HG02798 (cell line): ENCODE results near the gene NSMCE1.
A peak's percentile ranks its signal among the peaks of the same experiment; 100 is the strongest.
"Not testable (repeated sequence)": the region's sequence is repeated elsewhere in the genome, so short reads cannot be mapped to it uniquely, and the experiment has no call there.

ENCODE experiments used
- ATAC-seq: cut with Tn5 transposase; IDR thresholded peaks from one replicate; pipeline ENCODE4 v1.9.1; 2021; ENCODE audit warnings: mild to moderate bottlenecking; ENCODE audit not compliant: unreplicated experiment, poor library complexity

NSMCE1 gene

GRCh38 chr16:27220527-27220926 lies 48.0 kb downstream of the NSMCE1 start:
- ATAC-seq, result no peak

- no peak for ATAC-seq
Observed at GRCh38 chr16:27220120-27220519, 48.5 kb downstream of the NSMCE1 start.

DNA sequence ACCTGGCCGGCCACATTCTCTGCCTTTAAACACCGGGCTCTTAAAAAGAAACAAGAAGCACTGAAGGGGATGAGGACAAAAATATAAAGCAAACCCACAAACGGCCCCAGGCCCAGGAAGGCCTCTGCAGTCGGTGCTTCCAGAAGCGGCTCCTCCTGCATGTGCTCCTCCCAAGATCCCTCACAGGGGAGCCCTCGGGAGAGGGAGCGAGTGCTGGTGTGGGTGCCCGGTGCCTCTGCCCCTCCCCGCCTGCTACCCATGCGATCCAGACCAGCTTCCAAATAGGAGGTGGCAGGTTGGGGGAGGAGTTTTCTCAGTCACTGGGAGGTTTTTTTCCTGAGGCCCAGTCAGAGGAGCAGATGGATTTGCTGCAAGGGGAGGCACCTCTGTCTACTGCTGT lies 49.4 kb downstream of the NSMCE1 start:
- ATAC-seq, result no peak

DNA sequence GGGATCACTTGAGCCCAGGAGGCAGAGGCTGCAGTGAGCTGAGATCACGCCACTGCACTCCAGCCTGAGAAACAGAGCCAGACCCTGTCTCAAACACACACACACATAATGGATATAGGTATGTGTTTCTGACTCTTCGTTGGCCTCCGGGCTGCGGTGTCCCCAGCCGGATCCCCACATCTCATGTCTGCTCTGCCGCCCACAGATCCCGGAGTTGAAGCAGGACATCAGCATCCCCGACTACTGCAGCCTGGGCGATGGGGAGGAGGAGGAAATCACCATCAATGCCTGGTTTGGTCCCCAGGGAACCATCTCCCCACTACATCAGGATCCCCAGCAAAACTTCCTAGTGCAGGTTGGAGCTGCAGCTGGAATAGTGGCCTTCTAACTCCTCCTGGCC lies 49.8 kb downstream of the NSMCE1 start:
- ATAC-seq, result no peak

DNA sequence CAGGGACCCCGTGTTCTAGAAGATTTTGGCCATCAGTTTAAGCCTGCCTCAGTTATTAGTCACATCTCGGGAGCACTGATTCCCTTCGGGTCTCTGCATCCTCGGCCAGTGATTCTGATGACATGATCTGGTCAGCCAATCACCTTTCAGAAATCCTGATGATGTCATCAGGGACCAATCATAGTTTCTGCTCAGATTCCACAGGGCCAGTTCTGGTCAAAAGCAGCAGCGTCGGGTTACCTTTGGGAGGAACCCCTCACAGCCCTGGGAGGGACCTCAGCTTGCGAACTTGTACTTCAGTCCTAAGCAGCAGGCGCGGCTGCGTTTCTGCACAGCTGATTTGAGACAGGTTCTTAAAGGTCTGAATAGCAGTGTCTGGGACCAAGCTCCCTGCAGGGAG lies 51.3 kb downstream of the NSMCE1 start:
- no peak for ATAC-seq

DNA sequence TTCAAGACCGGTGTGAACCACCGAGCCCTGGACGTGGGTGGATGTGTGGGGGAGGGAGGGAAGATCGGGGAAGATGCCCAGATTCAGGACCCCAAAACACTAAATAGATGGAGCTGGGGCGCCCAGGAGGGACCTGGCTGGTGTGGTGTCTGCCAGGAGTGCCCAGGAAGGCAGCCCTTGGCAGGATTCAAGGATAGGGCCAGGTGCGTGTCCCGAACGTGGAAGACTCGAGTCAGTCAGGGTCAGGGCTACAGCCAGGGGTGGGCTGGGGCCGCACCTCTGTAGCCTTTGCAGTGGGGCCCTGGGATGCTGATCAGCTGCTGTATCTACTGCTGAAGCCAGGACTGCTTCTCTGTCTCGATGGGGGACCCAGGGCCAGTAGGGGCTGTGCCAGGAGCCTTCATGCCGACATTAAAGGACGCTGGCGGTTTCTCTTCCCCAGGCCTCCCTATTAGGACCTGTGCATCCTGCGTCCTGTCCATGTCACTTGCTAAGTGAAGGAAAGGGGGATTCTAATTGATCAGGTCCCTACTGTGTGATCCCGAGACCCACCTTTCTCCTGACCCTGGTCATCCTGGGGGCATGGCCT lies 52.2 kb downstream of the NSMCE1 start:
- ATAC-seq, result no peak

GRCh38 chr16:27215660-27216059 lies 52.9 kb downstream of the NSMCE1 start:
- no peak for ATAC-seq

GRCh38 chr16:27214084-27214961 lies 54.2 kb downstream of the NSMCE1 start:
- ATAC-seq, result no peak

DNA sequence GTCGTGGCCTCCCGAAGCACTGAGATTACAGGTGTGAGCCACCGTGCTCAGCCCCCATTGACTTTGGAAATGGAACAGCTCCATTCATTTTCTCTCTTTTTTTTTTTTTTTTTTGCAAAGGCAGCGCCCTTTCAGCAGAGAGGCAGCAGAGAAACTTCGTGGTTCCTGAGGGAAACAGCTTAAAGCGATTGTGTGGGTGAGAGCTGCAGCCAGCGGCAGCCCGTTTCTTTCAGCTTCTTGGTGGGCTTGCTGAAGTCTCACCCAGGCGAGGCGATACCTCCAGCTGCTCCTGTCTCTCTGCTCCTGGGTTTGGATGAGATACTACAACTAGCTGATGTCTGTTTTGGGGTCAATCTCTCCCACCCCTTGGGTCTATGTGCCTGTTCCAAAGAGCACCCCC lies 57.5 kb downstream of the NSMCE1 start:
- no peak for ATAC-seq

GRCh38 chr16:27210174-27210573 lies 58.4 kb downstream of the NSMCE1 start:
- ATAC-seq, result no peak

DNA sequence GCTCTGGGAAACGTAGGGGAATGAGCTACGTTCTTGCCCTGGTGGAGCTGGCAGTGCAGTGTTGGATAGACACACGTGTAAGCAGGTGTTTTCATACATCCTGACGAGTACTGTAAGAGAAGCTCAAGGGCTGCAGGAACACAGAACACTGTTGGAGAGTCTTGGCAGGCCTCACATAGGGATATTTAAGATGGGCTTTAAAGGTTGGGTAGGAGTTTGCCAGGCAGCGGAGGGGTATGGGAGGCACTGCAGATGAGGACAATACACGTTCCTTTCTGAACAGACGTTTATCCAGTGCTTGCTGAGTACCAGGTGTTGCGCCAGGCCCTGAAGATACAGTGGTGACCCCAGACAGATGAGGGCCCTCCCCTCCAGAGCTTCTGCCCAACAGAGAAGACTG lies 59.0 kb downstream of the NSMCE1 start:
- ATAC-seq, result no peak

GRCh38 chr16:27208796-27209195 lies 59.8 kb downstream of the NSMCE1 start:
- ATAC-seq, result no peak

DNA sequence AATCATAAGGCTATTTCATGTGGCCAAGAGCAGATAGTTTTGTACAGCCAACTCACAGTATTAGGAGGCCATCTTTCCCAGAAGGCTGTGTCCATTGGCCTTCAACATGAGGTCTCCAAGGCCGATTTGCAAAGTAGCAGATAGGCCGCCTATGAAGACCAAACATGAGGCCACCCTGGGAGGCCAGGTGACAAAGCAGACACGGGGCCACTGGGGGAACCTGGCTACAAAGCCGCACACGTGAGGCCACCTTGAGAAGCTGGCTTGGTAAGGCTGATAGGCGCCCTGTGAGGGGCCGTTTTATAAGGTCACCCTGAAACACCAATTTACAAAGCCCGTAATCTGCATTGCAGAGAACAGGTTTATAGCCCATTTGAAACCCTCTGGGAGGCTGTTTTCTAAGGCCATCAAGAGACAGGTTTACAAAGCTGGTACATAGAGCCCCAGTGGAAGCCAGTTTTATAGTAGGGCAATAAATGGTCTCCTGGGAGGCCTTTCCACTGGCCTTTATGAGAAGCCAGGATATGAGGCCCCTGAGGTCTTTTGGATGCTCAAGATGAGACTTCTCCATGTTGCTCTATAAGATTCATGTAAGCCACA lies 60.4 kb downstream of the NSMCE1 start:
- ATAC-seq, result no peak

DNA sequence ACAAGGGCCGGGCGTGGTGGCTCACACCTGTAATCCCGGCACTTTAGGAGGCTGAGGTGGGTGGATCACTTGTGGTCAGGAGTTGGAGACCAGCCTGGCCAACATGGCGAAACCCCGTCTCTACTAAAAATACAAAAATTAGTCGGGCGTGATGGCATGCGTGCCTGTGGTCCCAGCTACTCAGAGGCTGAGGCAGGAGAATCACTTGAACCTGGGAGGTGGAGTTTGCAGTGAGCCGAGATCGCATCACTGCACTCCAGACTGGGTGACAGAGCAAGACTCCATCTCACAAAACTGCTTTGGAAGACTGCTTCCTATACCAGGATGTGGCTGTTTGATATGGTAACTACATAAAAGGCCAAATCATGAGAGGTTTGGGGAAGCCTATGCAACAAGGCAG lies 61.5 kb downstream of the NSMCE1 start:
- ATAC-seq, result not testable (repeated sequence)

- ATAC-seq, result no peak
Observed at GRCh38 chr16:27205423-27206065, 63.0 kb downstream of the NSMCE1 start.

- ATAC-seq, result no peak
Observed at GRCh38 chr16:27204312-27204915, 64.2 kb downstream of the NSMCE1 start.

DNA sequence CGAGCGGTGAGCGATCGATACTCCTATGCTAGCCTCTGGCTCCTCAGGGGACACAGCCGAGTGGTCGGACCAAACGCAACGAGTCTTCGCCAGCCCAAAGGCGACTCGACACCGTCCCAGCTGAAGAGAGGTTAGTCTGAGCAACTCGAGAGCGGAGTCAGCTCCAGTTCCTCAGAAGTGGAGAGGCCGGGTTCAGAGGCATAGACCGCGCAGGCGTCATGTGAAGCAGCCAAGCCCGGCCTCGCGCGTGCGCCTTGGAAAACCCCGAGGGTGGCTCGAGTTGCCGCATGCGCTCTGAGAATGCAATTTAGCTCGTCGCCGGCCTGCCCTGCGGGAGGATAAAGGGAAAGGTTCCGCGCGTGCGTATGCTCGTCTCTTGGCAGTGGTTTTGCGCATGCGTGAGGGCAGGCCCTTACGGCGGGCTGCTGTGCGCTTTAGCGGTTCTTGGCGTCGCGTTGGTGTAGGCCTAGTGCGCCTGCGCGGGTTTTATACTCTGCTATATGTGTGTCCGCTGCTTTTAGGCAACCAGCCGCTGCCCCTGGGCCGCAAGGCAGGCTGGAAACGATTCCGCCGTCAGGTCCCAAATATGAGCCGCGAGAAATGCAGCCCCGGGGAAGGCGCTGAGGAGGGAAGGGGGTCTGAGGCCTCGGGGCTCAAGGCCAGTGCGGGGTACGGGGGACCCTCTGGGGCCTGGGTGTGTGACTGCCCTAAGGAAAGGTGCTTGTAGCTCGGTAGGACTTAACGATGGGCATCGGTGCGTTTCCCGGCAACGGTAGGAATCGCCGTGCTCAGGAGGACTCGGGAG lies 64.9 kb downstream of the NSMCE1 start, which contains the start of gene KDM8:
TSS of gene KDM8 (plus strand) at position 20 of the 805 bp plus-strand sequence. CDS start 6,598 bp downstream, outside the sequence.
- peak; percentile 94 for ATAC-seq

GRCh38 chr16:27202923-27203506 lies 65.6 kb downstream of the NSMCE1 start:
- ATAC-seq, result peak; percentile 69

DNA sequence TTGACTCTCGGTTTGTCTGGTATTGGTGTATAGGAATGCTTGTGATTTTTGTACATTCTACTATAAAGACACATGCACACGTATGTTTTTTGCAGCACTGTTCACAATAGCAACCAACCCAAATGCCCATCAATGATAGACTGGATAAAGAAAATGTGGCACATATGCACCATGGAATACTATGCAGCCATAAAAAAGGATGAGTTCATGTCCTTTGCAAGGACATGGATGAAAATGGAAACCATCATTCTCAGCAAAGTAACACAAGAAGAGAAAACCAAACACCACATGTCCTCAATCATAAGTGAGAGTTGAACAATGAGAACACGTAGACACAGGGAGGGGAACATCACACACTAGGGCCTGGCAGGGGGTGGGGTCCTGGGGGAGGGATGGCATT lies 67.7 kb downstream of the NSMCE1 start:
- not testable (repeated sequence) for ATAC-seq
